HFFc6 (cell line): Measurements from ENCODE around the gene VIL1. TPM values are rescaled to one million over a fixed set of nuclear protein-coding genes. Genes with fewer than 3 reads are reported as not detected.

Experiments used
- DNase-seq: peaks from one replicate; pipeline ENCODE4 v3.0.0-alpha.2; 2018
- H3K27ac Mint-ChIP-seq: 2 replicates; pipeline ENCODE4 v1.8.0; 2020; ENCODE audit warnings: mild to moderate bottlenecking, mixed read lengths
- H3K27me3 Mint-ChIP-seq: 2 replicates; pipeline ENCODE4 v1.8.0; 2021; ENCODE audit warnings: mild to moderate bottlenecking, moderate library complexity, mixed read lengths; ENCODE audit not compliant: insufficient read depth
- H3K36me3 Mint-ChIP-seq: 2 replicates; pipeline ENCODE4 v1.8.0; 2021; ENCODE audit warnings: low read depth, mixed read lengths
- H3K4me1 Mint-ChIP-seq: 2 replicates; pipeline ENCODE4 v1.8.0; 2020; ENCODE audit warnings: low read depth, mixed read lengths
- H3K4me3 Mint-ChIP-seq: 2 replicates; pipeline ENCODE4 v1.8.0; 2020; ENCODE audit warnings: mild to moderate bottlenecking, moderate library complexity, mixed read lengths
- H3K9me3 Mint-ChIP-seq: 2 replicates; pipeline ENCODE4 v1.8.0; 2020; ENCODE audit warnings: mild to moderate bottlenecking, mixed read lengths
- total RNA-seq, 6 experiments: library from RNA; stranded (reverse); fragmentation: NEBNext Ultra II Directional; extraction: Animal tissue kit (Norgen Biotek cat#: 25700); gene quantifications; 2 replicates in 1 of 6; 3 replicates in 5 of 6; pipeline ENCODE4 v1.2.3, GENCODE V29; 2021
- TF ChIP-seq, protein P1 (sequence below): fragments of 200-600 bp; sonication (generic); IDR thresholded peaks from 2 replicates; pipeline ENCODE4 v1.5.0; 2021; ENCODE audit warnings: antibody characterized with exemption, mild to moderate bottlenecking

Gene VIL1
- total RNA-seq, 6 experiments from 2014 or later: not detected

DNA sequence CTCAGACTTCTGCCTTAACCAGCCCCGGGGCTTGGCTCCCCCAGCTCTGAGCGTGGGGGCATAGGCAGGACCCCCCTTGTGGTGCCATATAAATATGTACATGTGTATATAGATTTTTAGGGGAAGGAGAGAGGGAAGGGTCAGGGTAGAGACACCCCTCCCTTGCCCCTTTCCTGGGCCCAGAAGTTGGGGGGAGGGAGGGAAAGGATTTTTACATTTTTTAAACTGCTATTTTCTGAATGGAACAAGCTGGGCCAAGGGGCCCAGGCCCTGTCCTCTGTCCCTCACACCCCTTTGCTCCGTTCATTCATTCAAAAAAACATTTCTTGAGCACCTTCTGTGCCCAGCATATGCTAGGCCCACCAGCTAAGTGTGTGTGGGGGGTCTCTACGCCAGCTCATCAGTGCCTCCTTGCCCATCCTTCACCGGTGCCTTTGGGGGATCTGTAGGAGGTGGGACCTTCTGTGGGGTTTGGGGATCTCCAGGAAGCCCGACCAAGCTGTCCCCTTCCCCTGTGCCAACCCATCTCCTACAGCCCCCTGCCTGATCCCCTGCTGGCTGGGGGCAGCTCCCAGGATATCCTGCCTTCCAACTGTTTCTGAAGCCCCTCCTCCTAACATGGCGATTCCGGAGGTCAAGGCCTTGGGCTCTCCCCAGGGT, 13.7 kb upstream of the VIL1 start:
- no peaks in the 10 kb centered on the region for H3K9me3 Mint-ChIP-seq
- peak overlapping the region; percentile 69; the same call in 1 of the 2 replicates for H3K4me3 Mint-ChIP-seq
- TF ChIP-seq, protein P1, sequence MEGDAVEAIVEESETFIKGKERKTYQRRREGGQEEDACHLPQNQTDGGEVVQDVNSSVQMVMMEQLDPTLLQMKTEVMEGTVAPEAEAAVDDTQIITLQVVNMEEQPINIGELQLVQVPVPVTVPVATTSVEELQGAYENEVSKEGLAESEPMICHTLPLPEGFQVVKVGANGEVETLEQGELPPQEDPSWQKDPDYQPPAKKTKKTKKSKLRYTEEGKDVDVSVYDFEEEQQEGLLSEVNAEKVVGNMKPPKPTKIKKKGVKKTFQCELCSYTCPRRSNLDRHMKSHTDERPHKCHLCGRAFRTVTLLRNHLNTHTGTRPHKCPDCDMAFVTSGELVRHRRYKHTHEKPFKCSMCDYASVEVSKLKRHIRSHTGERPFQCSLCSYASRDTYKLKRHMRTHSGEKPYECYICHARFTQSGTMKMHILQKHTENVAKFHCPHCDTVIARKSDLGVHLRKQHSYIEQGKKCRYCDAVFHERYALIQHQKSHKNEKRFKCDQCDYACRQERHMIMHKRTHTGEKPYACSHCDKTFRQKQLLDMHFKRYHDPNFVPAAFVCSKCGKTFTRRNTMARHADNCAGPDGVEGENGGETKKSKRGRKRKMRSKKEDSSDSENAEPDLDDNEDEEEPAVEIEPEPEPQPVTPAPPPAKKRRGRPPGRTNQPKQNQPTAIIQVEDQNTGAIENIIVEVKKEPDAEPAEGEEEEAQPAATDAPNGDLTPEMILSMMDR: no peak
- DNase-seq: no peak
- H3K4me1 Mint-ChIP-seq: peaks cover 49% of the 10 kb centered on the region
- peaks cover 4% of the 10 kb centered on the region for H3K27me3 Mint-ChIP-seq
- peaks cover 4% of the 10 kb centered on the region; the same call in 1 of the 2 replicates for H3K36me3 Mint-ChIP-seq
- H3K27ac Mint-ChIP-seq: peak overlapping the region; percentile 76

DNA sequence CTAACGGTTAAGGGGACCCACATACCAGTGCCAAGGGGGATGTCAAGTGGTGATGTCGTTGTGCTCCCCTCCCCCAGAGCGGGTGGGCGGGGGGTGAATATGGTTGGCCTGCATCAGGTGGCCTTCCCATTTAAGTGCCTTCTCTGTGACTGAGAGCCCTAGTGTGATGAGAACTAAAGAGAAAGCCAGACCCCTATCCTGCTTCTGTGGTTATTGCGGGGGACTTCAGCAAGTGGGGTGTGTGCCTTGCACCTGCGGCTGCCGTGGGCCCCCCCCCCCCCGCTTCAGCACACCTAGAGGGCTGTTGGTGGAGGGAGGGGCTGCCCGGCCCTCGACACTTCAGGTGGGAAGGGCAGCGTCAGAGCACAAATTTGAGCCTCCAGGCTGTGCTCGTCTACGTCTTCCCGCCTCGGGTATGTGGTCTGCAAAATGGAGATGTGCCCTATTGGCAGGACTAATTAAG, 13.1 kb upstream of the VIL1 start:
- Mint-ChIP-seq H3K36me3 (peaks cover 4% of the 10 kb centered on the region; the same call in 1 of the 2 replicates), H3K9me3 (no peaks in the 10 kb centered on the region), H3K27ac (peak overlapping the region; percentile 76), H3K27me3 (peaks cover 4% of the 10 kb centered on the region), H3K4me3 (peak overlapping the region; percentile 69), H3K4me1 (peaks cover 49% of the 10 kb centered on the region)
- DNase-seq: no peak
- TF ChIP-seq, protein P1: no peak

DNA sequence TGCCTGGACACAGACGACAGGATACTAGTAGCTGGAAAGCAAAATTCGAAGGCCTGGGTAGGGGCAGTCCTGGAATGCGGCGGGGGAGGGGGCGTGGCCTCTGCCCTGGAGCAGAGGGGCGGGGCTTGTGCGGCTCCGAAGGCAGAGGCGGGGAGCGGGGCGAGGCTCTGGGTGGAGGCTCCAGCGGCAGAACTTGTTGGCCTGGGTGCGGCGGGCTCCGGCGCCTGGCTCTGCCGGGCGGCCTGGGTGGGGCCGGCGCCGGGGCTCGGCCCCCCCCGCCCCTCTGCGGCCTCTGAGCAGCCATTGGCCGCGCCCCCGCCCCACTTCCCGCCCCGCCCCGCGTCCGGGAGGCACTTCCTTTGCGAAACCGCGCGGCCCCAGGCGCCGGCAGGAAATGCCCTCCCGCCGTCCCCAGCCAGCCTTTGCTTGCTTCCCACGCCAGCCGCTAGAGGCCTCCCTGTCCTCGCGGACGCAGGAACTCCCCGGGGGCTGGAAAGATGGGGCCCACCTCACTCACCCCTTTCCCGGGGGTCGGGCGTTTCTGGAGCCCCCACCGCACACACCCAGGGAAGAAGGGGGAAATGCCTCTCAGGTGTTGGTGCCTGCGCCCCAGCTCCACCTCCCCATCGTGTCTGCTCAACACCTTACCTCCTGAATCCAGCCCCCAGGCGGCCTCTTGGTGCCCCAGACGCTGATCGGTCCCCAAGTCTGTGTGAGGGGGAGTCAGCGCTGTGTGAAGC, 12.5 kb upstream of the VIL1 start:
- peak; percentile 92 for DNase-seq
- TF ChIP-seq, protein P1: peak; percentile 81
- peaks cover 4% of the 10 kb centered on the region; the same call in 1 of the 2 replicates for H3K36me3 Mint-ChIP-seq
- H3K4me3 Mint-ChIP-seq: peak overlapping the region; percentile 86
- peaks cover 47% of the 10 kb centered on the region for H3K4me1 Mint-ChIP-seq
- peaks cover 4% of the 10 kb centered on the region for H3K27me3 Mint-ChIP-seq
- H3K27ac Mint-ChIP-seq: peak overlapping the region; percentile 91
- no peaks in the 10 kb centered on the region for H3K9me3 Mint-ChIP-seq

DNA sequence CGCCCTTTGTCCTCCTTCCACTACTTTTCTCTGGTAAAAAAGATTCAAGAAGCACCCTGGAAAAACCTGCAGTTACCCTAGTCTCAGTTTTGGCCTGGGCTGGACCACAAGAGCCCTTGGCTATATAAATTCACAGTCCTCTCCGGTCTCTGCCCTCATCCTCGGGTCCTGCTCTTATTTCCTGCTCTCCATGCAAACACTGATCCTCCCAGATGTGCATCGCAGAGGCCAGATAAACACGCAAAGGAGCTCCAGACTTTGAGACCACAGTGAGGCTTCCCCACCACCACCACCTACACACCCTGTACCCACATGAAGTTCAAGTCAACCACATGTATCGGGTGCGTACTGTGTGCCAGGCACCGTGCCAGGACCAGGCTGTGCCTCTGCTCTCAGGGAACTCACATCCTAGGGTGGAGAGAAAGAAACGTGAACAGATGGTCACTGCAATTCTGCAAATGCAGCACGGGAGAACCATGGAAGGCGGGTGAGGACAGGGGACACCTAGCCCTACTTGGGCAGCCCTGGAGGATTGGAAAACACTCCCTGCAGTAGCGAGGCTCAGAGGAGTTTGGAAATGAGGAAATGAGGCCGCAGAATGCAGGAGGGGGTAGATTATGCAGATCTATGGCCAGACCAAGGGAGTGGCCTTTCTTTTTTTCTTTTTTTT, 11.8 kb upstream of the VIL1 start:
- H3K27me3 Mint-ChIP-seq: peaks cover 6% of the 10 kb centered on the region

DNA sequence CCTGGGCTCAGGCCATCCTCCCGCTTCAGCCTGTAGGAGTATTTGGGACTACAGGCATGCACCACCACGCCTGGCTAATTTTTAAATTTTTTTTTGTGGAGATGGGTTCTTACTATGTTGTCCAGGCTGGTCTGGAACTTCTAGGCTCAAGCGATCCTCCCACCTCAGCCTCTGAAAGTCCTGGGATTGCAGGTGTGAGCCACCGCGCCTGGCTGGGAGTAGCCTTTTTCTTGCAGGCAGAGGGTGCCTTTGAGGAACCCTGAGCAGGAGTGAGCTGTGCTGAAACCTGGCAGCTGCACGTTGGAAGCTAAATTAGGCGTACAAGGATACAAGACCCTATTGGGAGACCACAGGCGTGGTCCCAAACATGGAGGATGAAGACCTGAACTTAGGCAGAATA, 11.2 kb upstream of the VIL1 start:
- TF ChIP-seq, protein P1: no peak
- Mint-ChIP-seq H3K27me3 (peaks cover 9% of the 10 kb centered on the region), H3K9me3 (no peaks in the 10 kb centered on the region), H3K36me3 (peaks cover 4% of the 10 kb centered on the region; the same call in 1 of the 2 replicates), H3K4me3 (no peak overlapping the region), H3K4me1 (peaks cover 43% of the 10 kb centered on the region), H3K27ac (no peak overlapping the region)
- no peak for DNase-seq

More for the DNA sequence above, 11.8 kb upstream of the VIL1 start:
- peak; percentile 31 for DNase-seq
- Mint-ChIP-seq H3K4me3 (peak overlapping the region; percentile 86), H3K36me3 (peaks cover 4% of the 10 kb centered on the region; the same call in 1 of the 2 replicates), H3K4me1 (peaks cover 43% of the 10 kb centered on the region), H3K27ac (peak overlapping the region; percentile 91), H3K9me3 (no peaks in the 10 kb centered on the region)
- TF ChIP-seq, protein P1: no peak
